ENCODE data around the gene NTNG1. TPM values are rescaled to one million over a fixed set of nuclear protein-coding genes. Genes with fewer than 3 reads are reported as not detected.
A peak's percentile ranks its signal among the peaks of the same experiment; 100 is the strongest.

The NTNG1 gene
- total RNA-seq, 1 donor from 2014 or later: 5.7 TPM

GRCh38 chr1:107415241-107415640, 274.4 kb downstream of the NTNG1 start:
- ChIA-PET CTCF (no interaction called here), POLR2A (no interaction called here)
- no peak for DNase-seq
- Mint-ChIP-seq H3K27ac (no peak overlapping the region), H3K9me3 (no peaks in the 10 kb centered on the region), H3K36me3 (ENCODE audit: low read depth) (no peaks in the 10 kb centered on the region), H3K27me3 (peaks cover 3% of the 10 kb centered on the region), H3K4me1 (no peaks in the 10 kb centered on the region), H3K4me3 (no peak overlapping the region)
- TF ChIP-seq CTCF (IDR thresholded peaks at IDR 0.05): no peak
- no peak for ATAC-seq (ENCODE audit: low read depth)
- intact Hi-C loops (cut with micrococcal nuclease): no loop called here

GRCh38 chr1:107419003-107419402, 278.2 kb downstream of the NTNG1 start:
- DNase-seq: no peak
- no peaks in the 10 kb centered on the region for H3K4me1 Mint-ChIP-seq
- no peaks in the 10 kb centered on the region for H3K9me3 Mint-ChIP-seq
- no peaks in the 10 kb centered on the region for H3K36me3 Mint-ChIP-seq (ENCODE audit: low read depth)
- intact Hi-C loops (cut with micrococcal nuclease): no loop called here
- ChIA-PET POLR2A (no interaction called here), CTCF (no interaction called here)
- H3K27ac Mint-ChIP-seq: no peak overlapping the region
- ATAC-seq (ENCODE audit: low read depth): no peak
- no peak overlapping the region for H3K4me3 Mint-ChIP-seq
- TF ChIP-seq CTCF (IDR thresholded peaks at IDR 0.05): no peak
- no peaks in the 10 kb centered on the region for H3K27me3 Mint-ChIP-seq

GRCh38 chr1:107422901-107423300, 282.1 kb downstream of the NTNG1 start:
- Mint-ChIP-seq H3K9me3 (no peaks in the 10 kb centered on the region), H3K27ac (no peak overlapping the region), H3K4me3 (no peak overlapping the region), H3K27me3 (no peaks in the 10 kb centered on the region), H3K36me3 (ENCODE audit: low read depth) (no peaks in the 10 kb centered on the region), H3K4me1 (no peaks in the 10 kb centered on the region)
- no peak for TF ChIP-seq CTCF (IDR thresholded peaks at IDR 0.05)
- CTCF ChIA-PET: no interaction called here
- ATAC-seq (ENCODE audit: low read depth) (no peak), DNase-seq (no peak)
- intact Hi-C loops (cut with micrococcal nuclease): no loop called here
- POLR2A ChIA-PET: no interaction called here

- H3K36me3 Mint-ChIP-seq (ENCODE audit: low read depth): no peaks in the 10 kb centered on the region
- no peaks in the 10 kb centered on the region for H3K27me3 Mint-ChIP-seq
- peak; percentile 59 for ATAC-seq (ENCODE audit: low read depth)
- peaks cover 28% of the 10 kb centered on the region for H3K4me1 Mint-ChIP-seq
- H3K4me3 Mint-ChIP-seq: no peak overlapping the region
- no peaks in the 10 kb centered on the region for H3K9me3 Mint-ChIP-seq
- intact Hi-C loops (cut with micrococcal nuclease): loop anchor here (1.0 kb wide), 6 partner anchors 21 to 320 kb away; no protein-coding TSS in a partner anchor
- DNase-seq: no peak
- peak; percentile 45 for TF ChIP-seq CTCF (IDR thresholded peaks at IDR 0.05)
- CTCF ChIA-PET: interaction anchor here (0.5 to 7.5 kb wide), 18 partner anchors 8 to 351 kb away, joined by 3 to 147 read pairs (median 6); no protein-coding TSS in a partner anchor
- POLR2A ChIA-PET: interaction anchor here (1.1 to 1.3 kb wide), 2 partner anchors 10 to 21 kb away, joined by 3 read pairs; no protein-coding TSS in a partner anchor
- H3K27ac Mint-ChIP-seq: no peak overlapping the region
These were observed 289.8 kb downstream of the NTNG1 start for GRCh38 chr1:107430540-107431228.

- Mint-ChIP-seq H3K36me3 (ENCODE audit: low read depth) (no peaks in the 10 kb centered on the region), H3K27ac (no peak overlapping the region), H3K4me1 (peaks cover 29% of the 10 kb centered on the region), H3K27me3 (no peaks in the 10 kb centered on the region), H3K4me3 (no peak overlapping the region), H3K9me3 (no peaks in the 10 kb centered on the region)
- no peak for DNase-seq
- intact Hi-C loops (cut with micrococcal nuclease): no loop called here
- TF ChIP-seq CTCF (IDR thresholded peaks at IDR 0.05): no peak
- no peak for ATAC-seq (ENCODE audit: low read depth)
- ChIA-PET POLR2A (interaction anchor here (0.8 to 1.1 kb wide), 2 partner anchors 18 to 185 kb away, joined by 3 to 4 read pairs; no protein-coding TSS in a partner anchor), CTCF (interaction anchor here (0.9 to 7.5 kb wide), 9 partner anchors 10 to 97 kb away, joined by 3 to 147 read pairs (median 6); no protein-coding TSS in a partner anchor)
These were observed 291.3 kb downstream of the NTNG1 start for GRCh38 chr1:107432108-107432507.

All from activated B cell treated with CpG ODN at 0.5 μM for 24 hours (primary cell).